ENCODE results near the gene TEN1. TPM values are rescaled to one million over a fixed set of nuclear protein-coding genes. Genes with fewer than 3 reads are reported as not detected.

TEN1 gene
- total and polyA plus RNA-seq, 7 experiments from 2014 or later, result 12.8 to 20.1 (median 13.8) TPM

Other genes with a start within 250 kb of the TEN1 start
- gene GALK1, start 214.0 kb upstream of the TEN1 start, total RNA-seq, result 10 to 100 TPM in 4 of 5 experiments, 1 to 10 TPM in 1; 9.9 to 42.9 (median 22.1) TPM
- 10 to 100 TPM; 12.8 to 18.9 TPM for gene GALK1, start 214.0 kb upstream of the TEN1 start, polyA plus RNA-seq
- 10 to 100 TPM; 32.0 to 49.8 (median 41.0) TPM for gene UNK, start 194.4 kb upstream of the TEN1 start, total RNA-seq
- gene UNK, start 194.4 kb upstream of the TEN1 start, polyA plus RNA-seq, result 10 to 100 TPM; 21.5 to 22.1 TPM
- 100 to 1,000 TPM; 145 to 201 (median 152) TPM for gene UNC13D, start 134.8 kb upstream of the TEN1 start, total RNA-seq
- gene UNC13D, start 134.8 kb upstream of the TEN1 start, polyA plus RNA-seq, result 10 to 100 TPM; 44.5 to 83.3 TPM
- gene WBP2, start 123.9 kb upstream of the TEN1 start, total RNA-seq, result 100 to 1,000 TPM in 3 of 5 experiments, 10 to 100 TPM in 2; 87.7 to 159 (median 112) TPM
- 10 to 100 TPM; 84.8 to 99.4 TPM for gene WBP2, start 123.9 kb upstream of the TEN1 start, polyA plus RNA-seq
- gene TRIM47, start 100.7 kb upstream of the TEN1 start, total RNA-seq, result 10 to 100 TPM in 1 of 5 experiments, 1 to 10 TPM in 4; 2.5 to 25.6 (median 8.7) TPM
- gene TRIM47, start 100.7 kb upstream of the TEN1 start, polyA plus RNA-seq, result 1 to 10 TPM; 6.3 to 7.7 TPM
- gene TRIM65, start 82.3 kb upstream of the TEN1 start, total RNA-seq, result 10 to 100 TPM; 20.9 to 37.7 (median 29.6) TPM
- 10 to 100 TPM; 14.9 to 29.6 TPM for gene TRIM65, start 82.3 kb upstream of the TEN1 start, polyA plus RNA-seq
- 100 to 1,000 TPM in 4 of 5 experiments, 10 to 100 TPM in 1; 81.0 to 154 (median 128) TPM for gene MRPL38, start 74.4 kb upstream of the TEN1 start, total RNA-seq
- gene MRPL38, start 74.4 kb upstream of the TEN1 start, polyA plus RNA-seq, result 10 to 100 TPM; 64.6 to 72.2 TPM
- 10 to 100 TPM; 19.9 to 48.1 (median 29.0) TPM for gene FBF1, start 38.2 kb upstream of the TEN1 start, total RNA-seq
- gene FBF1, start 38.2 kb upstream of the TEN1 start, polyA plus RNA-seq, result 1 to 10 TPM; 2.5 to 7.2 TPM
- 10 to 100 TPM; 22.8 to 35.0 (median 33.5) TPM for gene ACOX1, start 74 bp upstream of the TEN1 start, total RNA-seq
- 10 to 100 TPM; 12.5 to 25.5 TPM for gene ACOX1, start 74 bp upstream of the TEN1 start, polyA plus RNA-seq
- 1 to 10 TPM; 6.9 to 9.9 (median 9.1) TPM for gene CDK3, start 21.6 kb downstream of the TEN1 start, total RNA-seq
- under 1 TPM; 0.28 to 0.55 TPM for gene CDK3, start 21.6 kb downstream of the TEN1 start, polyA plus RNA-seq
- 1 to 10 TPM in 2 of 5 experiments, under 1 TPM in 3; 0.07 to 2.7 (median 0.39) TPM for gene EVPL, start 48.1 kb downstream of the TEN1 start, total RNA-seq
- under 1 TPM in 1 of 2 donors, not detected in 1; 0.08 TPM for gene EVPL, start 48.1 kb downstream of the TEN1 start, polyA plus RNA-seq
- 100 to 1,000 TPM in 1 of 5 experiments, 10 to 100 TPM in 4; 70.8 to 105 (median 91.9) TPM for gene SRP68, start 93.3 kb downstream of the TEN1 start, total RNA-seq
- gene SRP68, start 93.3 kb downstream of the TEN1 start, polyA plus RNA-seq, result 10 to 100 TPM; 69.6 to 94.0 TPM
- 1 to 10 TPM in 2 of 5 experiments, not detected in 3; 1.0 to 1.2 TPM for gene GALR2, start 95.5 kb downstream of the TEN1 start, total RNA-seq
- gene GALR2, start 95.5 kb downstream of the TEN1 start, polyA plus RNA-seq, result under 1 TPM in 1 of 2 donors, not detected in 1; 0.13 TPM
- 1 to 10 TPM in 1 of 5 experiments, under 1 TPM in 3, not detected in 1; 0.24 to 1.1 (median 0.28) TPM for gene ZACN, start 99.9 kb downstream of the TEN1 start, total RNA-seq
- gene ZACN, start 99.9 kb downstream of the TEN1 start, polyA plus RNA-seq, result 1 to 10 TPM; 2.3 to 4.6 TPM
- gene EXOC7, start 124.5 kb downstream of the TEN1 start, total RNA-seq, result 100 to 1,000 TPM; 112 to 204 (median 160) TPM
- gene EXOC7, start 124.5 kb downstream of the TEN1 start, polyA plus RNA-seq, result 10 to 100 TPM; 46.6 to 73.3 TPM
- 1 to 10 TPM in 4 of 5 experiments, under 1 TPM in 1; 0.29 to 2.2 (median 1.4) TPM for gene FOXJ1, start 162.0 kb downstream of the TEN1 start, total RNA-seq
- gene FOXJ1, start 162.0 kb downstream of the TEN1 start, polyA plus RNA-seq, result 1 to 10 TPM in 1 of 2 donors, under 1 TPM in 1; 0.27 to 1.0 TPM

All from naive thymus-derived CD4-positive, alpha-beta T cell (primary cell).